Activated CD4-positive, alpha-beta T cell treated with anti-CD3 and anti-CD28 coated beads, Interleukin-2, amount 50 U/mL, for 48 hours (primary cell): ENCODE measurements around the gene RHOT1.
A peak's percentile ranks its signal among the peaks of the same experiment; 100 is the strongest.
"Not testable (repeated sequence)": the region's sequence is repeated elsewhere in the genome, so short reads cannot be mapped to it uniquely, and the experiment has no call there.

ENCODE experiments used
- DNase-seq, 2 experiments: peaks; one replicate each; pipeline ENCODE4 v3.0.0-alpha.2; 2020

The RHOT1 gene

DNA sequence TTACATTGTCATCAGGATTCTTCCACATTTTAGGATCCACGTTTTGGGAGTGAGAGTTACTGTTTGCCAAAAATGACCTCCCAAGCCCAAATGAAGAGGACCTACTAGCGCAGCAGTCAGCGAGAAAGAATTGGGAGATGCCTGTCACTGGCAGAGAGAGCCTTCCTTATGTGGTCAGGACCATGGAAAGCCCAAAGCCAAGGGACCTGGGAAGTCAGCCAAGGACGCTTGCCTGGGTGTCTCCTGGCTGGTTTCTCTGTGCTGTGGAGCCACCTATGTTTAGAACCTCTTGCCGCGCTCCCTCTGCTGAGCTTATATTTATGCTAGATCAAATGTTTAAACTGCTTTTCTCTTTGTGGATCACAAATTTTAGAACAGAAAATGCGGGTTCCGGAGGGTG lies 98.4 kb downstream of the RHOT1 start:
- DNase-seq = no peak

GRCh38 chr17:32241640-32242039 lies 99.3 kb downstream of the RHOT1 start:
- DNase-seq = no peak

GRCh38 chr17:32249475-32249874 lies 107.2 kb downstream of the RHOT1 start:
- DNase-seq = no peak

DNA sequence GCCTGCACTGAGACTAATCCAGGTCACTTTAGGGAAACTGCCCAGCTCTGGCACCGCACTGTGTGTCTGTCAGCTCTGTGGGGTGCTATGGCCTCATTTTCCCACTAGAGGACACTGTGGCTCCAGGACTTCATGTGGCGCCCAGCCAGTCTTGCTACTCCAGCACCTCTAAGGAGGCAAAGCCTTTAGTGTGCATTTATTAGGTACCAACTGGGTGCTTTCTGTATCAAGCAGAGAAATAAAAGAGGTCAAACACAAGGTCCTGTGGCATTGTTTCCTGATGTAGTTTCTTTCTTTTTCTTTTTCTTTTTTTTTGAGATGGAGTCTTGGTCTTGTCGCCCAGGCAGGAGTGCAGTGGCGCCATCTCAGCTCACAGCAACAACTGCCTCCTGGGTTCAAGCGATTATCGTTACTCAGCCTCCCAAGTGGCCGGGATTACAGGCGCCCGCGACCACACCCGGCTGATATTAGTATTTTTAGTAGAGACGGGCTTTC lies 110.9 kb downstream of the RHOT1 start:
- DNase-seq = peak; percentile 74 to 82

DNA sequence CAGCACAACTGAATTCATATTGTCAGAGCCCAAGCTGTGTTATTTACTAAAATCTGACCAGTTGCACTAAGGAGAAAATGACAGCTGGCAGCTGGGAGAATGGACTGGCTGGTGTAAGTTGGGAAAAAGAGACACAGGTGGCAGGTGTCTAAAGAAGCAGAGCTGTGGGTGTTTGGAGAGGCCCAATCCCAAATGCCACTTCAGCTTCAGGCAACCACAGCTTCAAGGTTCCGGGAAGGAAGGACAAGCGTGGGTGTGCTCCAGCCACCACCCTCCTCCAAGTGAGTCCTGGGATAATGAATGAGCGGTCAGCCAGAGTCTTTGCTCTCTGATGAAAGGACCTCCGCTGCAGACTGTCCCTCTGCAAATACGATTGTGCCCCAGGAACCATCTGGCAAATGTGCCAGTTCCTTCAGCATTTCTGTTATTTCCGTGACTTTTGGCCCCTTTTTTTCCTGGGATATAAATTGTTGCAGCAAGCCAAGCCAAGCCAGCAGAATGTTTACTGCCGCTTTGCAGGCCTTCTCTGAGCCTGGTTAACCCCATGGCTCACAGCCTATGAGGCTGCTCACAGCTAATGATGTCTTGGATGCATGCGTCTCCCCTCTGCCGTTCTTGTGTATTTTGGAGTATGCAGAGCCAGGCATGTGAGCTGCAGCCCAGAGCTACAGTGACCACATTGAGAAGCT lies 113.9 kb downstream of the RHOT1 start:
- no peak for DNase-seq

- DNase-seq = no peak
Observed at GRCh38 chr17:32256701-32257019, 114.4 kb downstream of the RHOT1 start.

DNA sequence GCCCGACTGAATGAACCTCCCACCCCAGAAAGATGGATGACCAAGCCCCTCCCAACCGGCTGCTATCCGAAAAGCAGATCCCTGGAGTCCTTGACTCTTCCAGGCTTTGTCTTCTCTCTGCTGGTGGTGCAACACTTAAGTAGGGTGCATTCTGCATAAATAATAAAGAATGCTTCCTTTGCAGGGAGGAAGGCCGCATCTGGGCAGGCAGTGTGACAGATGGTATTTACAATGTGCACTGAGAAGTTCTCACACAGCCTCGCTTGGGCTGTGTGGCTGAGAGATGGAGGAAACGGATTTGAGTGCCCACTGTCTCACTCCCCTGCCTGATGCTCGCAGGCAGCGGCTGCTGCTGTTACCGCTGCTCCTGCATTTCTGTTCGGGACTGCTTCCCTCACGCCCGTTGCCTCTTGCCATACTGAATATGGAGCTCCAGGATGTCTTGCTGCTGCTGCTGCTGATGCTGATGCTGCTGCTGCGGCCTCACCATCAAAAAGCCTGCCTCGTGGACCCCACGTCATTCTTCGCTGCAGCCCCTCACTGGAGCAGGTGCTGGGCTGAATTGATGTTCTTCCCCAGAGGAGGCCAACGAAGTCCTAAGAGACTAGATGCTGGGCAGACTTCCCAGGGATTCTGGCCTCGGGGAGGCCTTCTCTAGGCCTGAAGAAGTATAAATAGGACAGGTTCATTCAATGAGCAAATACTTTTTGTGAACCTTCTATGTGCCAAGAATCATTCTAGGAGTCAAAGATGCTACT lies 116.3 kb downstream of the RHOT1 start:
- DNase-seq = no peak

GRCh38 chr17:32259586-32259985 lies 117.3 kb downstream of the RHOT1 start:
- no peak for DNase-seq

DNA sequence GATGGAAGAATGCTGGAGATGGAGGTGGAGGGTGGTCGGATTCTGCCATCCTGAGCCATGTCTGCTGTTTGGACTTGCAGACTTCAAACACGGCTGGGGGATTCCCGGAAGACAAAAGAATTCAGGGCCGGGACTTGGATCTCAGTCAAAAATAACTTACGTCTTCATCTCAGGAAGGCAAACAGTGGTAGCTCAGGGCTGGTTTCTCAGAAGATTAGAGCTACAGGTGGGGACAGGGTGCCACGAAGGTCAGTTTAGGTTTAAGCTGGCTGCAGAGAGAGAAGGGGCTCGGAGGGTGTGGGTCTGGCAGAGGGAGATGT lies 119.1 kb downstream of the RHOT1 start:
- DNase-seq = no peak

DNA sequence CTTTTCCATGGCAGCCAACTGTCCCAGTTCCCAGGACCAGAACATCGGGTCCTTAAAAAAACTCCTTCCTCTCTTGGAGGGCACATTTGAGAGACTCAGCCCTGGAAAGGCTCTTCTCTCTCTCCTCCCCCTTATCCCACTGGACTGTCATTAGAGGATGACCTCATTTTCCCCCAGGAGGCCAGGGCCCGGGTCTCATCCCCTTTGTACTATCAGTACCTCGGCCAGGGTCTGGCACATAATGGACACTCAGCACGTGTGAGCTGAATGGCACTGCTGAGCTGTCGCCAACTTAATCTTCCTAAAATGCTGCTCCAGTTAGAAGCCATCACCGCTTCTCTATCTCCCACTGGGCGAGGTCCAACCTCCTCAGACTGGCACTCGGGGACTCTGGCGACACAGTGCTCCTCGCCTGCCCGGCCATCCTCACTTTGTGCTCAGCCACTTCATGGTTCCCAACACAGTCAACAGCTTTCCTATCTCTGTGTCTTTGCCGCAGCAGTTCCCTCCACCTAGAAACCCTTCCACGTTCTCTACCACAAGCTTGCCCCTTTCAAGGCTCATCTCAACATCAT lies 119.7 kb downstream of the RHOT1 start:
- no peak for DNase-seq

- DNase-seq = not testable (repeated sequence)
Observed at GRCh38 chr17:32263515-32263914, 121.2 kb downstream of the RHOT1 start.

DNA sequence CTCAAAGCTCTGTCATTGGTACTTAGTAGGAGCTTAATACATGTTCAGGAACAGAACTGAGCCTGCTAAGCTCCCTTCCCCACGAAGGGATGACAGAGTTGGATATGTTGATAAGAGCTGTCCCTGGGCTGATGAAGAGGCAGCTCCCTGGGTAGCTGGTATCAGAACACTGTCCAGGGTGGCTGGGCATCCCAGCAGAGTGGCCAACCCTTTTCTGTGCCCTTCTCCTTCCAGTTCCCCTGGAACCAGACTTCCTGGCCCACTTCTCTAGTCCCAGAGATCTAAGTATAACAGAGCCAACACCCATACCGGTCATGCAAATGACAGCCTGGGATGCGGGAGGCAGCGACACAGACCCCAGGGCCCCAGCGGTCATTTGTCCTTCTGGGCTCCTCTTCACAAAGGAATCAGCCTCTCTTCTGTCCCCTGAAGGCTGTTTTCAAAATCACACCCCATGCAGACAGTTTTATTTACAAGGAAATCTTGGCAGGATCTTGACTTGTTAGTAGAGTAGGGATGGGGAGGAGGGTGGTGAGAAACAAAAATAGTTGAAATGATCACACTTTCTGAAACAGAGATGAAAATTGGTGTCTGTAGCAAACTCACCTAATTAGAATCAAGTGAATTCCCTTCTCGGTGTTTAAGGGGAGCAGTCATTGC lies 122.0 kb downstream of the RHOT1 start:
- no peak for DNase-seq

DNA sequence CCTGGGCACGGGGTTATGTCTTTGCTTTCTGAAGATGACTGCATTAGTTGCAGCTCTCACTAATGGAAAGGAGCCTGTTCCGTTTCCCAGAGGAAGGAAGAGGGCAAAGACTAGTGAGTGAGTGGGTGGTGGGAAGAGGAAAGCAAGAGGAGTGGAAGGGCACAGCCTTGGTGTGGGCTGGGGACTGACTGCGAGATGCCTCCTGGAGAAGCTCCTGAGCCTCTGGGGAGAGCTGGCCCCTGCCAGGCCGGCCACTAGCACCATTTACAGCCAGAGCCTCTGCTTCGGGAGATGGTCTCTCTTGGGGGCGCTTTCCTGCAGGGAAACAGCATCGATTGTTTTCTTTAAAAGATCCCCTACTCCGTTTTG lies 122.5 kb downstream of the RHOT1 start:
- no peak for DNase-seq

DNA sequence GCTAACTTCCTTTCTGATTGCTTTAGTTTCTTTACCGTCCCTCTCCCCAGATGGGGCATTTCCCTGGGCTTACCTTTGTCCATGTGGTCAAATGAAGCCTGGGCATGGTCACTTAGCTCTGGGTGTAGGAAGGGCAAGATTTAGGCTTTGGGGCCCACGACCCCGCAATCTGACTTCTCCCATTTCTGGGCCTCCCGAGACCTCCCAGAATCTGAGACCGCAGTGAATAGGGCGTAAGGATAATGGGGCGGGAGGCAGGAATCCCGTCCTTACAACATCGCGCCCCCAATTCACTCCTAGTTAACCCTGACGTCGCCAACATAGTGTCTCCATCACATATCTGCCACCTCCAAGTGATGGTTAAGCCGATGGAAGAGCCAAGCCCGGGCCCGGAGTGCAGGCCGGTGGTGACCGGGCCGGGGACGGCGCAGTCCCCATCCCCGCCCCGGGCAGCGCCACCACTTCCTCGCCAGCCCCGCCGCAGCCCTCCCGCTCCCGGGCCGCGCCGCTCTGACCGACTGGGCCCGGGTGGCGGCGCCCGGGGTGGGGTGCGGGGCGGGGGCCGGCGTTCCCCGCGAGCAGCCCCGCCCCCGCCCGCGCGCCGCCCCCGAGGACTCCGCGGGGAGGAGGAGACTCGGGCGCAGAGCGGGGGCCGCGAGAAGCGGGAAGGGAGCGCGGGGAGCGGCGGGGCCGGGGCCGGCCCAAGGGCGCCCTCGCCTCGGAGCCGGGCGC lies 123.1 kb downstream of the RHOT1 start, which contains the start of gene RHBDL3:
Gene RHBDL3 (plus strand): TSS at position 641 of the 732 bp plus-strand sequence. CDS start 358 bp downstream, outside the sequence.
- no peak for DNase-seq

DNA sequence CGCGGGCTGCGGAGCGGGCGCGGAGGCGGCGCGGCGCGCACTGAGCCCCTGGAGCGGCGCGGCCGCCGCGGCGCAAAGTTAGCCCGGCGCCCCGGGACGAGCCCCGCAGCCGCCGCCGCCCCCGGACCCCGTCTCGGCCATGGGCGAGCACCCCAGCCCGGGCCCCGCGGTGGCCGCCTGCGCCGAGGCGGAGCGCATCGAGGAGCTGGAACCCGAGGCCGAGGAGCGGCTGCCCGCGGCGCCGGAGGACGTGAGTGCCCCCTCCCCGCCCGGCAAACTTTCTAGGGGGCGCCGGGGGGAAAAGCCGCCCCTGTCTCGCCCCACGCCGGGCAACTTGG lies 123.7 kb downstream of the RHOT1 start:
- no peak for DNase-seq

- DNase-seq = peak; percentile 17 to 35
Observed at GRCh38 chr17:32266389-32267301, 124.3 kb downstream of the RHOT1 start.

DNA sequence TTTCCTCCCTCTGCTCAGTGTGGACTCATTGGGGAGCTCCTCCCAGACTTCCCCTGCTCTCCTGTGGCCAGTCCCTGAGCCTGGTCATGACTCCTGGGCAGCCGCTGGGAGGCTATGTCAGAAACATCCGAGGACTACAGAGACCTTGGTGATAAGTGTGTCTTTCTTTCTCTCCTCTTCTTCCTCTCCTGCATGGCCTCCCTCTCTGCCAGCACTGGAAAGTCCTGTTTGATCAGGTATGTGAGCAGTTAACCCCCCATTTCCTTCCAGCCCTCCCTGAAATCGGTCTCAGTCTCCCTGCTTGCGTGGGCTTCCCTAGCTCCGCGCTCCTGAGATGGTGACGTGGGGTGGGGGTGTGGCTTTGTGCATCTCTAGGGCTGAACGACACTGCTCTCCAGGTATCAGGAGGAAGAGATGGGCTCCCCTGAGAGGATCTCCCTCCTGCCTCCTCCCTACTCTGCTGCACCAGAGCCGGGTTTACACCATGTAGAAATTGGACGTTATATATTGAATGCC lies 125.4 kb downstream of the RHOT1 start:
- DNase-seq = peak; percentile 20 to 31

- DNase-seq = no peak
Observed at GRCh38 chr17:32268734-32269288, 126.5 kb downstream of the RHOT1 start.

DNA sequence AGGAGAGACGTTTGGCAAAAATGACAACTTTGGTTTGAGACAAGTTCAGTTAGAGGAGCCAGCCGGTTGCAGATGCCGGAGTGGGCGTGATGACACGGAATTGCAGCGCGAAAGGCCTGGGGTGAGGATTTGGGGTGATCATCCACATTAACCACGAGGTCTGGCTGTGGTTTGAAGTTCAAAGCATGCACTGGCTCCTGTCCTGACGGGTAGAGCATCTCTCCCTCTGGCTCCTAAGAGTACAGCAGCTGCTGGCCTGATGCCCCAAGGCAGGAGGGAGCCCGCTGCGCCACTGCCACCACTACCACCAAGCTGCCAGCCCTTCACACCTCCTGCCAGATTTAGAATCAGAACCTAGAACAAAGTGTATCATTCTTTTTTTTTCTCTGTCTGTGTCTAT lies 127.1 kb downstream of the RHOT1 start:
- DNase-seq = no peak

- no peak for DNase-seq
Observed at GRCh38 chr17:32271844-32272243, 129.5 kb downstream of the RHOT1 start.

DNA sequence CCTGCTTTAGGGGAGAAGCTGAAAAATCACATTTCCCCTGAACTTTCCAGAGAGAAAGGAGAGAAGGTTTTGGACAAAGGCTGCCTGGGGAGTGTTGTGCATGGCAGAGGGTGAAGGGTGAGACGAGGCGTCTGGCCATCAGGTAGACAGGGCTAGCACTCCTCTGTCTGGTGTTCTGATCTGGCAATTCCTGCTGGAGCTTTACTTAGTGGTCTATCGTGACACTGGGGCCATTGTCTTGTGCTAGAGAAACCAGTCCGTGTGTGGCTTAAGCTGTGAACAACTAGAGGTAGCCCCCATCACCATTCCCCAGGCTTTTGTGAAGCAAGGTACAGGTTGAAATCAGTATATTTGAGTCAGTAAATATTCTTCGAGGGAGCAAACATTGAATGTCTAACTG lies 131.8 kb downstream of the RHOT1 start:
- DNase-seq = no peak
